Ramos (cell line): ENCODE measurements around the gene RPL13.

Experiments used
- in situ Hi-C: fragments of 300-500 bp; cut with MboI; formaldehyde crosslinking; loops from one replicate; pipeline ENCODE4 v1.14.3; 2022; ENCODE audit warnings: low sequenced_read_pairs; ENCODE audit not compliant: unreplicated experiment

RPL13 gene

DNA sequence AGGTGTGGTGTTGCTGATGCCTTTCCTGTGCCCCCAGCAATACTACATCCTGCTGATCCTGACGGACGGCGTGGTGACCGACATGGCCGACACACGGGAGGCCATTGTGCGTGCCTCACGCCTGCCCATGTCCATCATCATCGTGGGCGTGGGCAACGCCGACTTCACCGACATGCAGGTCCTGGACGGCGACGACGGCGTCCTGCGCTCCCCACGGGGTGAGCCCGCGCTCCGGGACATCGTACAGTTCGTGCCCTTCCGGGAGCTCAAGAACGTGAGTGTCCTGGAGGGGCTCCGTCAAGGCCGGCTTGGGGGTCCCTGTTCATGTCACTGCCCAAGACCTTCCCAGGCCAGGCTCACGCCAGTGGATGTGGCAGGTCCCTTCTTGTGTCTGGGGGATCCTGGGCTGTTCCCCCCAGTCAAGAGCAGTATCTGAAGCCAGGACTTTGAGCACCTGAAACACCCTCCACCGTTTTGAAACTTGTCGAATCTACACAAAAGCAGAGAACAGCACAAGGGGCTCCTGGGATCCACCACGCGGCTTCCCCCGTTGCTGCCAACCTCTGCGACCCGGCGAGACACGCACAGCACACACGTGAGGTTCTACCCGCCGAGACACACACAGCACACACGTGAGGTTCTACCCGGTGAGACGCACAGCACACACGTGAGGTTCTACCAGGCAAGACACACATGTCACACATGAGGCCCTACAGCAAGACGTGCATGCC lies 35.0 kb downstream of the RPL13 start:
- in situ Hi-C loops: no loop called here

DNA sequence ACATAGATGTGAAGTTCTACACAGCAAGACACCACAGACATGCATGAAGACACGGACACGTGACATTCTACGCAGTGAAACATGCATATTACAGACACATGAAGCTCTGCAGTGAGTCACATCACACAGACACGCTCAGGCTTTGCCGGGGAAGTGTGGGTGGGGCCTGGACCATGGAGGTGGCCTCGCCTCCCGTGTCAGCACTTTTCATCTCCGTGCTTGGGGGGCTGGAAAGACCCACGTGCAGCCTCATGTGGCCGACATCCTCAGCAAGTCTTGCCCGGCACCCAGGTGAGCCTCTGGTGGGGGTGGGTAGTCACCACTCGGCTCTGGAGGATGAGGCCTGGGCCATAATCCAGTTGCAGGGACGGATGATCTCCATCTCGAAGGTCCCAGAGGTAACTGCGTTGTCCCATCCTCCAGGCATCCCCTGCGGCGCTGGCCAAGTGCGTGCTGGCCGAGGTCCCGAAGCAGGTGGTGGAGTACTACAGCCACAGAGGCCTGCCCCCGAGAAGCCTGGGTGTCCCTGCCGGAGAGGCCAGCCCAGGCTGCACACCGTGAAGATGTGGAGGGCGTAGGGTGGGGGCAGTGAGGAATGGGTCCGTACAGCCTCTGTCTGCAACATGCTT lies 35.7 kb downstream of the RPL13 start:
- in situ Hi-C loops: no loop called here

DNA sequence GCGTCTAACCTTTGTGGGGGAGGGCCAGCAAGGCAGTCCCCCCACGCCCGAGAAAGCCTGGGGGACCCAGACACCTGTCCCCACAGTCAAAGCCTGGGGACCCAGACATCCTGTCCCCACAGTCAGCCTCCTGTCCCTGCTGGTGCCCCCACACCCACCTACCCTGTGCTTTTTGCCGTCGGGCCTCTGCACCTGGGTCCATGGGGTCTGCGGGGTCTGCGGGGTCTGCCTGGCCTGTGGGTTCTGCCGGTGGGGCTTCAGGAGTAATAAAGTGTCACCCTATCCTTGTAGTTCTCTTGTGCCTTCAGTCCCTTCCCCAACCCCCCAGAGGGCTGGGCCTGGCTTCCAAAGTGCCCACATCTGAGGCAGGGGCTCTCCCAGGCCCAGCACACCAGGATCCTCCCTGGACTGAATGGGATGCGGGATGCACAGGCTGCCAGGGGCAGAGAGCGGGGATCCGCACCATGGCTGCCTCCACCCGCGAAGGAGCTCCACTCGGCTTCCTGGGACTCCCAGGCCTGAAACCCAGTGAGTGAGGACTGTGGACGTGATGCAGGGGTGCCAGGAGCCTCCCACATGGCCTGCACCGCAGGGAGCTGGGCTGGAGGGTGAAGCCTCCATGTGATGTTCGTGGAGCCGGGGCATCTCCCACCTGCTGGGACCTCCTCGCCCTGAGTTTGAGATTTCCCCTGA lies 36.6 kb downstream of the RPL13 start:
- in situ Hi-C loops: no loop called here

DNA sequence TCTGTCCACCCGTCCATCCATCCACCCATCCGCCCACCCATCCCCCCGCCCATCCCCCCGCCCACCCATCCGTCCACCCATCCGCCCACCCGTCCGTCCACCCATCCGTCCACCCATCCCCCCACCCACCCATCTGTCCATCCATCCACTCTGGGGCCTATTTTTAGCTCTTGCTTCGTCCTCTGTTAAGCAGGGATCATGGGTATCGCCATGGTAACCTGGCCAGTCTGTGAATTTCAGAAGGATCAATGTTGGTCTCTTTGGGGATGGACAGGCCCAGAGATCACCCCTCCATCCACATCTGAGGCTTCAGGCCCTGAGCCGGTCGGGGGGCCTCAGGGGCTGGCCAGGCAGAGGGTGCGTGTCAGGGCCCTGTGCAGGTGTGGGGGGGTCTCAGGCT lies 37.7 kb downstream of the RPL13 start:
- in situ Hi-C loops: no loop called here

DNA sequence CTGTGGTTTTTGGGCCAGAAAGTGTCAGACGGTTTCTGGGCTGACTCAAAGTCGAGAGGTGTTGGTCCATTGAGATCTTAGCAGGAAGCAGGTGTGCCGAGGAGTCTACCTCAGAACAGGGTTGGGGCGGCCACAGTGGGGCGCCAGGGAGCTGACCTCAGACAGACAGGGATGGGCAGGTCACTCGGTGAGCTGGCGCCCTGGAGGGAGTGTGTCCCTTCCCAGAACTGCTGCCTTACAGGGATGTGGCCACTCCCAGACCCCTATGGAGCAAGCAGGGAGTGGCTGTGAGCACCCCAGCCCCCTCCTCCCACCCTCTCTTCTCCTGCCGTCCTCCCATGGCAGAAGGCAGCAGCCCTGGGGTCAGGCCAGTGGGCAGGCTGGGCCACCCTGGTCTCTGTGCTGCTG lies 39.0 kb downstream of the RPL13 start:
- in situ Hi-C loops: no loop called here

DNA sequence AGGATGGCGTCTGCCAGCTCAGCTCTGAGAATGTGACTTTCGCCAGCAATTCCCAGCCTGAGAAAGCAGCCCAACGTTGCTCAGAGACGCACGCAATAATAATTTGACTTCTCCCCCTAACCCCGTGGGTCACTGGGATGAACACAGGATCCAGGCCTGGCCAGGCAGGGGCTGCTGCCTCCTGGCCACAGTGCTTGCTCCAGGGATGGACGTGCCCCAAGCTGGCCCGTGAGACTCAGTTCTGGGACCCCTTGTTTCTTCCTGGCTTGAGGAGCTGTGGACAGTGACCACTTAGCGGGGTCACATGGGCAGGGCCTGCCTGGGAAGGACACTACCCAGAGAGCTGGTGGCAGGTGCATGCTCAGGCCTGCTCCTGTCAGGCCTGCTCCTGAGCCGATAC lies 39.4 kb downstream of the RPL13 start:
- in situ Hi-C loops: no loop called here

DNA sequence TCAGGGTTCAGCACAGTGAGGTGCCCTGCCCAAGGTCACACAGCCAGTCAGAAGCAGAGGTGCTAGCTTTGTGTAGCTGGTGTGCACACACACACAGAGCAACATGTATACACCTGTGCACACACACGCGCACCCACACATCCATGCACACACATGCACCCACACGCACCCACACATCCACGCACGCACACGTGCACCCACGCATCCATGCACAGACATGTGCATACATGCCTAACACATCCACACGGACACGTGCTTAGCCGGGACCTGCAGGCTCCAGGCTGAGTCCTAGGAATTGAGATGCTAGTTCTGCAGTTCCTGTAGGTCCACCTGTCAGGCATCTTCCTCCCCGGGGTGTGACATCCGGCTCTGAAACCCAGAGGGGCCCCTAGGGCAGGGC lies 39.9 kb downstream of the RPL13 start:
- in situ Hi-C loops: no loop called here

DNA sequence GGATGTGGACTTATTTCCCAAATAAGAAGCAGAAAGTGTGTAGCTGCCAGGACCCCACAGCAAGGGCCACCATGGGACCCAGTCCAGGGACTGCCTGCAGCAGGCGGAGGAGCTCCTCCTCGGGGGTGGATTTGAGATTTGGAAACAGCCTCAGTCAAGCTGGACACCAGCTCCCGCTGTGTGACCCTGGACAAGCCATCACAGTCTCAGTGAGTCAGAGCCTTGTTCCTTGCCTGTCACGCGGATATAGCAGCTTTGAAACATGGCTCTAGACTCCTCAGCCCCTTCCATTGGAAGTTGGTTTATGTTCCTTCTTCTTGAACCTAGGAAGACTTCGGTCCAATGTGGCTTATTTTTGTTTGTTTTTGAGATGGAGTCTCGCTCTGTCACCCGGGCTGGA lies 40.5 kb downstream of the RPL13 start:
- in situ Hi-C loops: no loop called here

DNA sequence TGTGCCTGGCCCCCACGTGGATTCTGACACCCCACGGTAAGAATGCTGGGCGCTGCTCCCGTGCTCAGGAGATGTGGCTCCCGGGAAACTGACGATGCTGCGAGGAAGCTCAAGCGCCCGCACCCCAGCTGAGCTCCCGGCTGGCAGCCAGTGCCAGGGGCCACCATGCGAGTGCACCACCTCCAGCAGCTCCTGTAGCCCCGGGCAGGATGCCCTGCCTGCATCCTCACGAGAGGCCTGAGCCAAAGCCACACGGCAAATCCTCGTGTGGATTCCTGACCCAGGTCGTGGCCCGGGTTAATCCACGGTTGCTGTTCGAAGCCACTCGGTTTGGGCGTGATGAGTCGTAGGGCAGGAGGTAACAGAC lies 41.4 kb downstream of the RPL13 start:
- in situ Hi-C loops: no loop called here

DNA sequence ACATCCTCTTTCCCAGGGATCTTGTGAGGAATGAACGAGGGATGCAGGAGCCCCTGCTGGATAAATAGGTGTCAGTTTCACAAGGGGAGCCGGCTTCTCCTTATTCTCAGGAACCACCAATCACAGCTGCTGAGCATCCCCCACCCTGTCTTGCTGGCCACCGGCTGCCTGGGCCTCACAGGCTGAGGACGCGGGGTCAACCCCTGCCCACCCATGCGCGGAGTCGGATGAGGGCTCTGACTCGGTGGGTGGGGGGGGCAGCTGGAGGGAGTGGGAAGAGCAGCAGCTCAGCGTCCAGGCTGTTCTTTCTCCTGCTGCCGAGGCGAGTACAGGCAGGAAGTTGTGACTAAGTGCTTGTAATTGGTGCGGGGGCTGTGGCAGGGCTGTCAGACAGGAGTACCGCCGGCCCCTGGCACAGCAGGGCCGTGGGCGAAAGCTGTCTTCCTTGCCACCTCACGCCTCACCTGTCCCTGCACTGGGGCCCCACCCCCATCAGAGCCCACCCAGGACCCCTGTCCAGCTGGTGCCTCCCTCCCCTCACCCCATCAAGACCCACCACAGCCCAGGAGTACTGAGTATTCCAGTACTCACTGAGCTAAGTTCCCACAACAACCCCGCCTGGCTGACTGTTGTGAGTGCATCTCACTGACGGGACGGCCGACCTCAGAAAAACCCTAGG lies 41.9 kb downstream of the RPL13 start:
- in situ Hi-C loops: no loop called here

DNA sequence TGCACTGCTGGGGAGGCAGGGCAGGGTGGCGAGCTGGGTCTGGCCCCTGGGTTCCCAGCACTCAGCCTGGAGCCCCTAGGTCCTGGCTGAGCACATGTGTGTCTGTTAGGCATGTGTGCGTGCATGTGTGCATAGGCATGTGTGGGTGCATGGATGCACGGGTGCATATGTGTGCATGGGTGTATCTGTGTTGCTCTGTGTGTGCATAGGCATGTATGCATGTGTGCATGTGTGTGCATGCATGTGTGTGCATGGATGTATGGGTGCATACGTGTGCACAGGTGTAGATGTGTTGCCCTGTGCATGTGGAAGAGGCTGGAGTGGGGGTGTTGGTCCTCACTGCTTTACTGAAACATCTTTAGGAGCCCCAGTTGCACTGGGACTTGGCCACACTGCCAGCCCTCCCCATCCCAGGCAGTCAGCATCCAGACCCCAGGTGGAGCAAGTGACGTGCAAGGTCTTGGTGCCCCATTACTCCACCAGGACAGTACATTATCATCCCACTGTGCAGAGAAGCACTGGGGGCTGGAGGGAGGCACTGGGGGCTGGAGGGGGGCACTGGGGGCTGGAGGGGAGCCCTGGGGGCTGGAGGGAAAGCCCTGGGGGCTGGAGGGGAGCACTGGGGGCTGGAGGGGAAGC lies 42.6 kb downstream of the RPL13 start:
- in situ Hi-C loops: no loop called here

DNA sequence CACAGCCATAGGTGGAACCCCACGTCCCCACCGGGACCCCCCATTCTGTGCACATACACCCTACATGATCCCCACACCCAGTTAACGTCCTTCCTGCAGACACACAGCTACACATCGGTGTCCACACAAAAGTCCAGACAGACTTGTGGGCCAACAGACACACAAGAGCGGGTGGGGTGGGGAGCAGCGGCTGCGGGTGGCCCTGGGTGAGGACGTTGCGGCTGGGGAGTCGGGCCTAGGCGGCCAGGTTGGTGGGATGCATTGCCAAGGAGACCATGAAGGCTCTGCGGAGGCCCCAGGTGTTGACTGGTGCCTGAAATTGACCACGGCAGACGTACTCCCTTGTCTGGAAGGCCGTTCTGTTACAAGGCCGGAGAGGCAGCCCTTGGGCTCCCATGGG lies 44.3 kb downstream of the RPL13 start:
- in situ Hi-C loops: no loop called here

DNA sequence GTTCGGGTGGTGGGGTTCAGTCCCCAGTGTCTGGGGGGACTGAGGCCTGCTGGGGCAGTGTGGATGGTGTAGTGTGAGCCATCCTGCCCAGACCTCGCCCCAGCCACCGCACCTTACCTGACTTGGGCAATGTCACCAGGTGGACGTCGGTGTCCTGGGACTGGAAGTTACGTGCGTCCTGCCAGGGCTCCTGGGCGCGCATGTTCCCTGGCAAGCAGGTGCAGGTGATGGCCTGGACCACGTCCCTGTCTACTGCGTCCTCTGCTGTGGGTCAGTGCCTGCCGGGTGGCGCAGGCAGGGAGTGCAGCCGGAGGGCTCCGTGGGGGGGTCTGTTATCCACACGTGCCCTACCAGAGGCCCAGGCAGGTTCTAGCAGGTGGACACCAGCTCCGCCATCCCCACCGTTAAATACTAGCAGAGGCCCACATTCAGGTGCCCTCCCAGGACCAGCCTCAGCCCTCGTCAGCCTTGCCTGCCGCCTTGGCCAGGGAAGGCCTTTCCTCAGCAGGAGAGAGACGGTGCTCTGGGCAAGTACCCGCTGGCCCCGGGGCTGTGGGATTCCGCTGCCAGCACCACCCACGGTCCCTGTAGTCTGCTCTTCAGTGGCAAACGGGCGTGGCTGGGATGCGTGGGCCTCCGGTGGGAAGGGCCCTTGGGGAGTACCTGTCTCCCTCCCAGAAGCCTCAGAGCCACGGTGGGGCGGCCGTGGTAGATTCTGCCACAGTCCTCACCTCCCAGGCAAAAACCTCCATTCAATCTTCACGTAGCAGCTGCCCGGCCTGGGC lies 44.9 kb downstream of the RPL13 start:
- in situ Hi-C loops: no loop called here

DNA sequence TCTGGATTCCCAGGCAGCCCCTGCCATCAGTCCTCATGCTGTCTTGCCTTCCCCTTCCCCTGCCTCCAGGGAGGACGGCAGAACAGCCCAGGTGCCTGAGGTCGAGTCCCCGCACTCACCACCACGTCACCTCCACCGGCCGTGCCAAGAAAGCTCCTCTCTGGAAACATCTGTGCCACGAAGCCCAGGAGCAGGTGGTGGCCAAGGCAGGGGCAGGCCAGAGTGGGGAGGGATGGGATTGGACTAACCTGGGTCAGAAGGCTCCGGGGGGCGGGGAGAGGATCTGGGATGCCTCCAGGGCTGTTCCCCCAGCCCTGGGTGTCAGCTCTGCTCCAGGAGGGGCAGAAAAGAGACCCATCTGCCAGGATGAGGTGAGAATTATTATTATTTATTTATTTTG lies 45.5 kb downstream of the RPL13 start:
- in situ Hi-C loops: no loop called here

DNA sequence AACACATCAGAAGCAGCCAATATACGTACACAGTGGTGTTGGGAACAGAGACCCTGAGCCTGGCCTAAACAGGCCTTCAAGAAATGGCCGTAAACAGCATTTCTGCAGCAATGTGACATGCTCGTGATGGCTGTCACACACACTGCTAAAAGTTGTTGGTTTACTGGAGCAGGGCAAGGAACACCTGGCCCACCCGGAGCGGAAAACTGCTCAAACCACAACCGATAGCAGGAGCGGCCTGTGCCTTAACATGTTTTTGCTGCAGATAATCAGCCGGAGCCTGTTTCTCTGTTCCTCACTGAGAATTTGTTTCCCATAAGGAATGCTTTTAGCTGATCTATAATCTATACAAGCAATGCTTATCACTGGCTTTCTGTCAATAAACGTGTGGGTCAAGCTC lies 47.0 kb downstream of the RPL13 start:
- in situ Hi-C loops: no loop called here

DNA sequence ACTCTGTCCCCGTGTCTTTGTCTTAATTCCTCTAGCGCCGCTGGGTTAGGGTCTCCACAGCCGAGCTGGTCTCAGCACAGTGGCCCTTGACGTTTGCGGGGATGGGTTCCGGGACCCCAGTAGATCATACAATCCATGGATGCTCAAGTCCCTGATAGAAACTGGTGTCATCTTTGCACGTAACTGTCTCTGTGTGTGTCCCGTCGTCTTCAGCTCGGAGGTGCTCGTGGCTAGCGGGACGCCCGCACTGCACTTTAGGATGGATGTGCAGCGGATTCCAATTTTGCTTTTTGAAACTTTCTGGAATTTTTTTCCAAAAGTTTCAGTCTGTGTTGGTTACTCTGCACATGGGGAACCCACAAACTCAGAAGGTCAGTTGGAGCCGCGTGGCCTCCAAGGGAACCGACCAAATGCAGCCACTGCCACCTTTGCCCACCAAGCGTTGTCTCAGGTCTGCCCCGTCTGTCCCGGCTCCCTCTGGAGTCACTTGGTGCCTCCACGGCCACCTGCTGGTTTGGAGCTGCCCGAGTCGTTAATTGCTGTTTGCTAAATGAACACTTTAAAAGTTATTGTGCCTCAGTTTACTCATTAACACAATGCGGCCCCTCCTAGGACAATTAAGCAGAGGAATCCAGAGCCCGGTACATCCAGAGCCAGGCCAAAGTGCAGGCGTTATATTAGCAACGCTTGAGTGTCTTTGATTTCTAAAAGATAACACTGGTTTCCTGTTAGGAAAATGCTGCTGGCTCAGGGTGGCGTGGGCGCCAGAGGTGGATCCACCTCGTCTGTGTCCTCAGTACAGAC lies 47.7 kb downstream of the RPL13 start:
- in situ Hi-C loops: no loop called here

DNA sequence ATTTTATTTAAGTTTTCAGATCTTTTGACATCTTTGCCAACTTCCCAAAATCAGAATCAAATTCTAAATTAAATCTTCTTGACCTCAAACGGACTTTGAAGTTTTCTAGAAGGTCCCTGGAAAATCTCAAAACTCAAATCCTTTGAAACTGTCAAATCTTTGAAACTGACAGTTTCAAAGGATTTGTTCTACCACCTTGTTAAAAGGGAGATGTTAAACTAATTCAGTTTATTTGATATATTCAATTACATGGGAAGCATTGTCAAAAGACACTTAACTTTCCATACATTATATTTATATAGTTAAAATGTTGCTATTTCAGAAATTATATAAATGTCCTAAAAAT lies 49.6 kb downstream of the RPL13 start:
- in situ Hi-C loops: no loop called here

DNA sequence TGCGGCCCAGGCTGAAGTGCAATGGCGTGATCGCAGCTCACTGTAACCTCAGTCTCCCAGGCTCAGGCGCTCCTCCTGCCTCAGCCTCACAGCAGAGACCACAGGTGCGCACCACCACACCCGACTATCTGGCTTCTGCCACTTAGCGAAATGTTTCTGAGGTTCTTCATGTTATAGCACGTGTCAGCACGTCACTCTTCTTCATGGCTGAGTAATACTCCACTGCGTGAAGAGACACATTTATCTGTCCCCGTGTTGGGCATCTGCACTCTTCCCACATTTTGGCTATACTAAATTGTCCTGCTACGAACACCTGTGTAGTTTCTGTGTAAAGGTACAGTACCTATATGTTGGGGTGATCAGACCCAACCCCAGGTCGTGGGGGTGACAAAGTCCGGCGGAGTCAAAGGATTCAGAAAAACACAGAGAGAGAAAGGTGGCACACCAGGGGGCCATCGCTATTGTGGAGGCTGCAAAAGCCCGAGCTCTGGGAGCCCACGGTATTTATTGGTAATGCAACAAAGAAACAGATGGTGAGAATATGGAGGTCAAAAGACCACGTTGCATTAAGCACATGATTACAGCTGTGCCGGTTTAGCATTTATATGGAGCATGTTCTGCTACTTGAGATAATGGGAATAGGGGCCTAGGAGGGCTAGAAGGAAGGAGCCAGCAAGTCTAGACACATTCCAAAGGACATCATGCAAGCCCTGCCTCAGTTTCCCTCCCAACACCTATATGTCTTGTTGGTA lies 52.1 kb downstream of the RPL13 start:
- in situ Hi-C loops: no loop called here
